Gastrocnemius medialis (tissue), 4 donors: Measurements from ENCODE around the gene MYRF.

Source experiments
- POLR2A ChIP-seq, 2 donors: fragments of 450-650 bp; IDR thresholded peaks; one replicate each; pipeline ENCODE4 v1.6.1; 2017; ENCODE audit warnings: antibody characterized with exemption in 2 of 2, mild to moderate bottlenecking in 2 of 2, moderate library complexity in 2 of 2
- TF ChIP-seq, protein P1 (sequence below), 5 experiments: fragments of 450-650 bp in 3 of 5; fragments of 200-600 bp in 2 of 5; sonication (generic) in 2 of 5; IDR thresholded peaks in 4 of 5; conservative IDR thresholded peaks in 1 of 5; 1 replicate in 4 of 5; 2 replicates in 1 of 5; pipeline ENCODE4 v1.5.1; 2016 to 2019; ENCODE audit warnings: antibody characterized with exemption in 5 of 5, mild to moderate bottlenecking in 3 of 5, moderate library complexity in 3 of 5

DNA sequence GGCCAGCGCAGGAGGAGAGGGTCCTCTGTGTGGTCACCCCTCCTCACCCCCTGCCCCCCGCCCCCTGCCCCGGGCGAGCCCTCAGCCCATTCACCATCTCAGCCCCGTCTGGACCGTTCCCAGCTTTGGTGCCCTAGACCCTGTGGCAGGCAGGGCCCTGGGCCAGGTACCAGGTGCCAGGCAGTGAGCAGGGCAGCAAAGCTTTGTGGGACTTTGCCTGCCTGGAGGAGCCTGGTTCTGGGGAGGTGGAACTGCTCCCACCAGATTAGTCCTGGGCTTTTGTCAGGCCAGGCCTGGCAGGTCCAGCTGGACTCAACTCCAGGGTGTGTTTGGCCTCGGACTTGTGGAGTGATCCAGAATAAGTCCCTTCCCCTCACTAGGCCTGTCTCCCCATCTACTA lies 13.7 kb upstream of the MYRF start:
- TF ChIP-seq, protein P1, sequence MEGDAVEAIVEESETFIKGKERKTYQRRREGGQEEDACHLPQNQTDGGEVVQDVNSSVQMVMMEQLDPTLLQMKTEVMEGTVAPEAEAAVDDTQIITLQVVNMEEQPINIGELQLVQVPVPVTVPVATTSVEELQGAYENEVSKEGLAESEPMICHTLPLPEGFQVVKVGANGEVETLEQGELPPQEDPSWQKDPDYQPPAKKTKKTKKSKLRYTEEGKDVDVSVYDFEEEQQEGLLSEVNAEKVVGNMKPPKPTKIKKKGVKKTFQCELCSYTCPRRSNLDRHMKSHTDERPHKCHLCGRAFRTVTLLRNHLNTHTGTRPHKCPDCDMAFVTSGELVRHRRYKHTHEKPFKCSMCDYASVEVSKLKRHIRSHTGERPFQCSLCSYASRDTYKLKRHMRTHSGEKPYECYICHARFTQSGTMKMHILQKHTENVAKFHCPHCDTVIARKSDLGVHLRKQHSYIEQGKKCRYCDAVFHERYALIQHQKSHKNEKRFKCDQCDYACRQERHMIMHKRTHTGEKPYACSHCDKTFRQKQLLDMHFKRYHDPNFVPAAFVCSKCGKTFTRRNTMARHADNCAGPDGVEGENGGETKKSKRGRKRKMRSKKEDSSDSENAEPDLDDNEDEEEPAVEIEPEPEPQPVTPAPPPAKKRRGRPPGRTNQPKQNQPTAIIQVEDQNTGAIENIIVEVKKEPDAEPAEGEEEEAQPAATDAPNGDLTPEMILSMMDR (IDR thresholded peaks at IDR 0.05 in 4 of 5, conservative IDR thresholded peaks at IDR 0.05 in 1 of 5): no peak
- TF ChIP-seq POLR2A (IDR thresholded peaks at IDR 0.05): no peak
